Ascending aorta (tissue), 2 donors: Measurements from ENCODE around the gene ITPK1. TPM values are rescaled to one million over a fixed set of nuclear protein-coding genes. Genes with fewer than 3 reads are reported as not detected.

Source experiments
- DNase-seq, 2 donors: peaks; one replicate each; pipeline ENCODE4 v3.0.0-alpha.2; 2019; ENCODE audit warnings: low spot score in 2 of 2
- H3K27ac ChIP-seq, 2 donors: fragments of 200-600 bp; sonication (generic); one replicate each; pipeline ENCODE4 v1.5.1; 2016 to 2017; ENCODE audit warnings: mild to moderate bottlenecking in 1 of 2
- H3K27me3 ChIP-seq: fragments of 200-600 bp; sonication (generic); one replicate; pipeline ENCODE4 v1.5.1; 2017
- H3K36me3 ChIP-seq, 2 donors: fragments of 200-600 bp; sonication (generic); one replicate each; pipeline ENCODE4 v1.5.1; 2016
- H3K4me1 ChIP-seq, 2 donors: fragments of 200-600 bp; sonication (generic); one replicate each; pipeline ENCODE4 v1.5.1; 2016 to 2017; ENCODE audit warnings: mild to moderate bottlenecking in 1 of 2
- H3K4me3 ChIP-seq, 2 donors: fragments of 200-600 bp; sonication (generic); one replicate each; pipeline ENCODE4 v1.5.1; 2016 to 2017; ENCODE audit warnings: mild to moderate bottlenecking in 1 of 2
- H3K9me3 ChIP-seq, 2 donors: fragments of 200-600 bp; sonication (generic); one replicate each; pipeline ENCODE4 v1.5.1; 2016
- CTCF ChIP-seq, 3 experiments: fragments of 200-600 bp in 2 of 3; fragments of 450-650 bp in 1 of 3; sonication (generic) in 2 of 3; IDR thresholded peaks; one replicate each; pipeline ENCODE4 v1.5.1; 2016 to 2019; ENCODE audit warnings: antibody characterized with exemption in 3 of 3, mild to moderate bottlenecking in 1 of 3, moderate library complexity in 1 of 3
- intact Hi-C: fragments of 100-400 bp; cut with DNase I; formaldehyde crosslinking; loops from one replicate; pipeline ENCODE4 v1.15.1; 2023
- total RNA-seq: library from RNA; depleted of rRNA; stranded (reverse); fragments of >200 nt; gene quantifications from one replicate; pipeline ENCODE4 v1.1.0, GENCODE V29; 2016

ITPK1 gene
- total RNA-seq, 1 donor from 2014 or later: 85.3 TPM

- intact Hi-C loops: no loop called here
- no peak overlapping the region for H3K27ac ChIP-seq
- H3K4me3 ChIP-seq: no peak overlapping the region
- no peak for TF ChIP-seq CTCF (IDR thresholded peaks at IDR 0.05)
- H3K4me1 ChIP-seq: no peaks in the 10 kb centered on the region
- DNase-seq: no peak
- peaks cover 44 to 59% of the 10 kb centered on the region in 2 donors for H3K36me3 ChIP-seq
- H3K9me3 ChIP-seq: no peaks in the 10 kb centered on the region
- no peaks in the 10 kb centered on the region for H3K27me3 ChIP-seq
Observed at GRCh38 chr14:92942136-92942535, 173.6 kb downstream of the ITPK1 start.

DNA sequence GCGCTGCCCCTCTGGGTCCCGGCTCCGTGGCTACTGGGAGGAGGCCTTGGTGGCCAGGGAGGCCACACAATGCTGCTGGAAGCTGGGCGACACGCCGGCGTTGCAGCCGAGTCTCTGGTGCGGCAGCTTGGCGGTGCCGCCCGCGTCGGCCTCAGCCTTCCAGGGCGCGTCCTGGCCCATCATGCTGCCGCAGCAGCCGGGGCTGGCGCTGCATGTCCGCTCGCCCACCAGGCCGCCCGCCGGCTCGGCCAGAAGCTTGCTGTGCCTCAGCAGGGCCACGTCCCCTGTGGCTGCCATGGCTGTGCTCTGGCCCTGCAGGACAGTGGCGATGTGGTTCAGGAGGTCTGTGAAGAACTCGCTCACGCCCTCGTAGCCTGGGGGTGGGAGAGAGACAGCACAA is 174.2 kb downstream of the ITPK1 start:
- intact Hi-C loops: no loop called here
- Histone ChIP-seq H3K9me3 (no peaks in the 10 kb centered on the region), H3K4me3 (no peak overlapping the region), H3K4me1 (no peaks in the 10 kb centered on the region), H3K36me3 (peaks cover 41 to 65% of the 10 kb centered on the region in 2 donors), H3K27ac (no peak overlapping the region), H3K27me3 (no peaks in the 10 kb centered on the region)
- no peak for DNase-seq
- no peak for TF ChIP-seq CTCF (IDR thresholded peaks at IDR 0.05)

DNA sequence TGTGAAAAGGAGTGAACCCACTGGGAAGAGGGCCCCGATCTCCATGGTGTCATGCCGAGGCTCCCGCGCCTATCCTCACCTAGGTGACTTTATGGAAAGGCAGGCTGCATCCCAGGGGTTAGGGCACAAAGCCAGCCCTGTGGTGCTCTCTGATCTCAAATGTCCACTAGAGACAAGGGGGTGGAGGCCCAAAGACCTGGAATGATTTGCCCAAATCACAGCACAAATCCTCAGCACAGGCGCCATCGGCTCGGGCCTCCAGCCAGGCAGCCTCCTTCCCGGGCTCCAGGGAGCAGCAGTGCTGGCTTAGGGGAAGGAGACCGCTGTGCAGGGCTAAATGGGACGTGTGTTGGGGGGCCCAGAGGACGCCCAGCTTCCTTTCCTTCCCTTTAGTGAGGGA is 175.2 kb downstream of the ITPK1 start:
- Histone ChIP-seq H3K4me1 (no peaks in the 10 kb centered on the region), H3K36me3 (peaks cover 33 to 65% of the 10 kb centered on the region in 2 donors), H3K27me3 (no peaks in the 10 kb centered on the region), H3K27ac (no peak overlapping the region), H3K9me3 (no peaks in the 10 kb centered on the region), H3K4me3 (no peak overlapping the region)
- no peak for DNase-seq
- intact Hi-C loops: no loop called here
- no peak for TF ChIP-seq CTCF (IDR thresholded peaks at IDR 0.05)

DNA sequence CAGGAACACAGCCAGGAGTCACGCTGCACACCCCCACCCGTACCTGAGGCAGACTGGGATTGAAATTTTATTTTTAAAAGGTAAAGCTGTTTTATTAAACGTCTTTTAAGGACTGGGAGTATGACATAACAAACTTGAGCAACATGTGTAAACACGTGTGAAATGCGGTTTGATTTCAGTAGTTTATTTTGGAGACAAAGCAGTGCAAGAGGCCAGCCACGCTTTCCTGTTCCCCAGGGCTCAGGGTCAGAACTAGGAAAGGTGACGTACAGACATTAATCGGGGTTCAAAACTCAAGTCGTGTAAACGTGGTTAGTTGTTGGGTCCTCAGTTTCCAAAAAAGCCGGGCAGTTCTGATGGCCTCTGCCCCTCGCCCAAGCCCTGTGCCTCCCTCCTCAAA is 176.0 kb downstream of the ITPK1 start:
- Histone ChIP-seq H3K36me3 (peaks cover 26 to 57% of the 10 kb centered on the region in 2 donors), H3K27me3 (no peaks in the 10 kb centered on the region)

GRCh38 chr14:92938890-92939671 is 176.6 kb downstream of the ITPK1 start:
- TF ChIP-seq CTCF (IDR thresholded peaks at IDR 0.05): no peak
- Histone ChIP-seq H3K36me3 (peaks cover 25 to 54% of the 10 kb centered on the region in 2 donors), H3K9me3 (no peaks in the 10 kb centered on the region), H3K27me3 (no peaks in the 10 kb centered on the region), H3K4me3 (no peak overlapping the region), H3K4me1 (no peaks in the 10 kb centered on the region), H3K27ac (no peak overlapping the region)
- intact Hi-C loops: no loop called here
- DNase-seq: no peak

More for the DNA sequence above, 176.0 kb downstream of the ITPK1 start:
- Histone ChIP-seq H3K27ac (no peak overlapping the region), H3K4me1 (no peaks in the 10 kb centered on the region), H3K9me3 (no peaks in the 10 kb centered on the region), H3K4me3 (no peak overlapping the region)
- TF ChIP-seq CTCF (IDR thresholded peaks at IDR 0.05): no peak
- no peak for DNase-seq
- intact Hi-C loops: no loop called here
